GM21360 (cell line): ENCODE measurements around the gene MGP.

ENCODE experiments used
- ATAC-seq: cut with Tn5 transposase; IDR thresholded peaks from one replicate; pipeline ENCODE4 v1.9.1; 2021; ENCODE audit warnings: mild to moderate bottlenecking, moderate library complexity; ENCODE audit not compliant: unreplicated experiment

Gene MGP

GRCh38 chr12:14868916-14869506, 16.6 kb downstream of the MGP start:
- no peak for ATAC-seq

GRCh38 chr12:14860490-14860889, 25.2 kb downstream of the MGP start:
- ATAC-seq, result no peak

- no peak for ATAC-seq
These were observed 27.1 kb downstream of the MGP start for GRCh38 chr12:14858513-14858912.

- ATAC-seq, result no peak
These were observed 31.0 kb downstream of the MGP start for GRCh38 chr12:14854586-14855183.

- no peak for ATAC-seq
These were observed 31.7 kb downstream of the MGP start for GRCh38 chr12:14853961-14854360.

GRCh38 chr12:14852880-14853279, 32.8 kb downstream of the MGP start:
- ATAC-seq, result no peak

- ATAC-seq, result peak; percentile 63
These were observed 34.6 kb downstream of the MGP start for GRCh38 chr12:14850929-14851663.

GRCh38 chr12:14849661-14850060, 36.0 kb downstream of the MGP start:
- no peak for ATAC-seq

GRCh38 chr12:14846876-14847580, 38.6 kb downstream of the MGP start:
- no peak for ATAC-seq

- ATAC-seq, result no peak
These were observed 39.5 kb downstream of the MGP start for GRCh38 chr12:14846042-14846587.

GRCh38 chr12:14845350-14845750, 40.3 kb downstream of the MGP start:
- no peak for ATAC-seq

- no peak for ATAC-seq
These were observed 41.3 kb downstream of the MGP start for GRCh38 chr12:14844401-14844800.

- ATAC-seq, result no peak
These were observed 42.2 kb downstream of the MGP start, which contains the start of gene ART4 for GRCh38 chr12:14843425-14843887. Gene ART4 (minus strand): TSS chr12:14843526. CDS start chr12:14843113, 413 bp downstream.

GRCh38 chr12:14842315-14842714, 43.3 kb downstream of the MGP start:
- no peak for ATAC-seq

GRCh38 chr12:14841761-14842160, 43.9 kb downstream of the MGP start:
- ATAC-seq, result no peak

GRCh38 chr12:14840616-14841015, 45.0 kb downstream of the MGP start:
- no peak for ATAC-seq

GRCh38 chr12:14839262-14839661, 46.4 kb downstream of the MGP start:
- no peak for ATAC-seq

- ATAC-seq, result no peak
These were observed 49.1 kb downstream of the MGP start for GRCh38 chr12:14836336-14837210.

GRCh38 chr12:14834509-14834908, 51.1 kb downstream of the MGP start:
- no peak for ATAC-seq

- ATAC-seq, result no peak
These were observed 51.7 kb downstream of the MGP start for GRCh38 chr12:14833952-14834351.
